ENCODE data around the gene NET1. TPM values are rescaled to one million over a fixed set of nuclear protein-coding genes. Genes with fewer than 3 reads are reported as not detected.

The NET1 gene
- total RNA-seq, 1 experiment from 2014 or later = 175 TPM

GRCh38 chr10:5390607-5391205 is 21.7 kb upstream of the NET1 start:
- Mint-ChIP-seq H3K4me1 (ENCODE audit: low read depth, unreplicated experiment) (no peaks in the 10 kb centered on the region), H3K36me3 (ENCODE audit: insufficient read depth, unreplicated experiment) (no peaks in the 10 kb centered on the region), H3K27me3 (ENCODE audit: insufficient read depth, unreplicated experiment) (no peaks in the 10 kb centered on the region), H3K9me3 (ENCODE audit: unreplicated experiment) (peaks cover 59% of the 10 kb centered on the region), H3K27ac (ENCODE audit: unreplicated experiment) (no peak overlapping the region), H3K4me3 (ENCODE audit: unreplicated experiment) (no peak overlapping the region)
- H3K9me3 ChIP-seq = peaks cover 22% of the 10 kb centered on the region
- intact Hi-C loops (cut with micrococcal nuclease; ENCODE audit: unreplicated experiment) = no loop called here
- BruUV-seq (replicated peaks) = no TSS peak
- H3K27me3 ChIP-seq (replicated peaks; ENCODE audit: control insufficient read depth, insufficient read depth, low read length) = no peaks in the 10 kb centered on the region; the same call in 1 of the 2 replicates
- H3K36me3 ChIP-seq (ENCODE audit: control insufficient read depth, insufficient read depth, low read length) = no peaks in the 10 kb centered on the region
- DNase-seq = no peak
- ChIA-PET CTCF (no interaction called here), POLR2A (no interaction called here)
- no peak overlapping the region for H3K4me3 ChIP-seq (ENCODE audit: low read depth, low read length)
- TF ChIP-seq, protein P1, sequence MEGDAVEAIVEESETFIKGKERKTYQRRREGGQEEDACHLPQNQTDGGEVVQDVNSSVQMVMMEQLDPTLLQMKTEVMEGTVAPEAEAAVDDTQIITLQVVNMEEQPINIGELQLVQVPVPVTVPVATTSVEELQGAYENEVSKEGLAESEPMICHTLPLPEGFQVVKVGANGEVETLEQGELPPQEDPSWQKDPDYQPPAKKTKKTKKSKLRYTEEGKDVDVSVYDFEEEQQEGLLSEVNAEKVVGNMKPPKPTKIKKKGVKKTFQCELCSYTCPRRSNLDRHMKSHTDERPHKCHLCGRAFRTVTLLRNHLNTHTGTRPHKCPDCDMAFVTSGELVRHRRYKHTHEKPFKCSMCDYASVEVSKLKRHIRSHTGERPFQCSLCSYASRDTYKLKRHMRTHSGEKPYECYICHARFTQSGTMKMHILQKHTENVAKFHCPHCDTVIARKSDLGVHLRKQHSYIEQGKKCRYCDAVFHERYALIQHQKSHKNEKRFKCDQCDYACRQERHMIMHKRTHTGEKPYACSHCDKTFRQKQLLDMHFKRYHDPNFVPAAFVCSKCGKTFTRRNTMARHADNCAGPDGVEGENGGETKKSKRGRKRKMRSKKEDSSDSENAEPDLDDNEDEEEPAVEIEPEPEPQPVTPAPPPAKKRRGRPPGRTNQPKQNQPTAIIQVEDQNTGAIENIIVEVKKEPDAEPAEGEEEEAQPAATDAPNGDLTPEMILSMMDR (IDR thresholded peaks at IDR 0.05; ENCODE audit: insufficient read depth in 1 of 2, low read depth in 1 of 2, low read length in 1 of 2, severe bottlenecking in 1 of 2, unreplicated experiment in 1 of 2) = no peak
- H3K4me1 ChIP-seq = no peaks in the 10 kb centered on the region

- TF ChIP-seq, protein P1 (IDR thresholded peaks at IDR 0.05; ENCODE audit: insufficient read depth in 1 of 2, low read depth in 1 of 2, low read length in 1 of 2, severe bottlenecking in 1 of 2, unreplicated experiment in 1 of 2) = no peak
- Histone ChIP-seq H3K36me3 (ENCODE audit: control insufficient read depth, insufficient read depth, low read length) (no peaks in the 10 kb centered on the region), H3K9me3 (peaks cover 17% of the 10 kb centered on the region), H3K4me3 (ENCODE audit: low read depth, low read length) (no peak overlapping the region), H3K27me3 (replicated peaks; ENCODE audit: control insufficient read depth, insufficient read depth, low read length) (no peaks in the 10 kb centered on the region; the same call in 1 of the 2 replicates), H3K4me1 (no peaks in the 10 kb centered on the region)
- intact Hi-C loops (cut with micrococcal nuclease; ENCODE audit: unreplicated experiment) = no loop called here
- BruUV-seq (replicated peaks) = no TSS peak
- Mint-ChIP-seq H3K4me3 (ENCODE audit: unreplicated experiment) (no peak overlapping the region), H3K27me3 (ENCODE audit: insufficient read depth, unreplicated experiment) (no peaks in the 10 kb centered on the region), H3K9me3 (ENCODE audit: unreplicated experiment) (peaks cover 49% of the 10 kb centered on the region), H3K27ac (ENCODE audit: unreplicated experiment) (no peak overlapping the region), H3K36me3 (ENCODE audit: insufficient read depth, unreplicated experiment) (no peaks in the 10 kb centered on the region), H3K4me1 (ENCODE audit: low read depth, unreplicated experiment) (no peaks in the 10 kb centered on the region)
- POLR2A ChIA-PET = no interaction called here
- DNase-seq = no peak
- CTCF ChIA-PET = no interaction called here
These were observed 20.6 kb upstream of the NET1 start for GRCh38 chr10:5391790-5392189.

GRCh38 chr10:5393529-5393928 is 18.8 kb upstream of the NET1 start:
- peaks cover 17% of the 10 kb centered on the region for H3K9me3 ChIP-seq
- no TSS peak for BruUV-seq (replicated peaks)
- DNase-seq = no peak

More at GRCh38 chr10:5393529-5393928, 18.8 kb upstream of the NET1 start:
- Histone ChIP-seq H3K36me3 (ENCODE audit: control insufficient read depth, insufficient read depth, low read length) (no peaks in the 10 kb centered on the region), H3K4me1 (no peaks in the 10 kb centered on the region), H3K4me3 (ENCODE audit: low read depth, low read length) (no peak overlapping the region), H3K27me3 (replicated peaks; ENCODE audit: control insufficient read depth, insufficient read depth, low read length) (no peaks in the 10 kb centered on the region; the same call in 1 of the 2 replicates)
- intact Hi-C loops (cut with micrococcal nuclease; ENCODE audit: unreplicated experiment) = no loop called here
- Mint-ChIP-seq H3K36me3 (ENCODE audit: insufficient read depth, unreplicated experiment) (no peaks in the 10 kb centered on the region), H3K27ac (ENCODE audit: unreplicated experiment) (no peak overlapping the region), H3K9me3 (ENCODE audit: unreplicated experiment) (peaks cover 40% of the 10 kb centered on the region), H3K4me3 (ENCODE audit: unreplicated experiment) (no peak overlapping the region), H3K27me3 (ENCODE audit: insufficient read depth, unreplicated experiment) (peaks cover 6% of the 10 kb centered on the region), H3K4me1 (ENCODE audit: low read depth, unreplicated experiment) (no peaks in the 10 kb centered on the region)
- POLR2A ChIA-PET = no interaction called here
- TF ChIP-seq, protein P1 (IDR thresholded peaks at IDR 0.05; ENCODE audit: insufficient read depth in 1 of 2, low read depth in 1 of 2, low read length in 1 of 2, severe bottlenecking in 1 of 2, unreplicated experiment in 1 of 2) = no peak
- CTCF ChIA-PET = no interaction called here
